NB4 (cell line): ENCODE measurements around the gene ARPC1A.

Source experiments
- MYC ChIP-seq: IDR thresholded peaks from 2 replicates; pipeline ENCODE4 v1.6.1; 2011; ENCODE audit warnings: low read depth, low read length
- POLR2A ChIP-seq: IDR thresholded peaks from 2 replicates; pipeline ENCODE4 v1.6.1; 2011; ENCODE audit warnings: mild to moderate bottlenecking; ENCODE audit not compliant: insufficient read length; ENCODE audit errors: extremely low read depth
- TF ChIP-seq, protein P1 (sequence below): IDR thresholded peaks from one replicate; pipeline ENCODE4 v1.5.1; 2012; ENCODE audit warnings: low read depth, low read length
- TF ChIP-seq, protein P2 (sequence below): IDR thresholded peaks from 2 replicates; pipeline ENCODE4 v1.6.1; 2011; ENCODE audit warnings: low read depth, low read length

DNA sequence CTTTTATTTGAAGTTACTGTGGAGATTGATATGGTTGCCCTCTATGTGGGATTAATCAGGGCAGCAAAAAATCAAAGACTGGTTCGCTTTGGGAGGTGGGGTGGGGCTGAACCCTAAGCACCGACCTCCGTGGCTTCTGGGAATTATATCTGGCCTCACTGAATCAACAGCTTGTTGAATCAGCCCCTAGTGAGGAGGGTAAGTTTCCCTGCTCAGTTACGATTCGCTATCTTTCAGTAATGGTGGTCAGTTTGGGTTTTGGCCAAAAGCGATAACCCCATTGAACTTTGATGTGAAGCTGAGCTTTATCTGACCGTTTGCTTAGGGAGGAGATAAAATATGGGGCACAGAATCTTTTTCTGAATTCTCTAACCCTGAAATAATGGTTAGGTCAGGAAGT is 16.6 kb upstream of the ARPC1A start:
- TF ChIP-seq, protein P1, sequence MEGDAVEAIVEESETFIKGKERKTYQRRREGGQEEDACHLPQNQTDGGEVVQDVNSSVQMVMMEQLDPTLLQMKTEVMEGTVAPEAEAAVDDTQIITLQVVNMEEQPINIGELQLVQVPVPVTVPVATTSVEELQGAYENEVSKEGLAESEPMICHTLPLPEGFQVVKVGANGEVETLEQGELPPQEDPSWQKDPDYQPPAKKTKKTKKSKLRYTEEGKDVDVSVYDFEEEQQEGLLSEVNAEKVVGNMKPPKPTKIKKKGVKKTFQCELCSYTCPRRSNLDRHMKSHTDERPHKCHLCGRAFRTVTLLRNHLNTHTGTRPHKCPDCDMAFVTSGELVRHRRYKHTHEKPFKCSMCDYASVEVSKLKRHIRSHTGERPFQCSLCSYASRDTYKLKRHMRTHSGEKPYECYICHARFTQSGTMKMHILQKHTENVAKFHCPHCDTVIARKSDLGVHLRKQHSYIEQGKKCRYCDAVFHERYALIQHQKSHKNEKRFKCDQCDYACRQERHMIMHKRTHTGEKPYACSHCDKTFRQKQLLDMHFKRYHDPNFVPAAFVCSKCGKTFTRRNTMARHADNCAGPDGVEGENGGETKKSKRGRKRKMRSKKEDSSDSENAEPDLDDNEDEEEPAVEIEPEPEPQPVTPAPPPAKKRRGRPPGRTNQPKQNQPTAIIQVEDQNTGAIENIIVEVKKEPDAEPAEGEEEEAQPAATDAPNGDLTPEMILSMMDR: no peak
- no peak for TF ChIP-seq POLR2A
- no peak for TF ChIP-seq MYC
- TF ChIP-seq, protein P2, sequence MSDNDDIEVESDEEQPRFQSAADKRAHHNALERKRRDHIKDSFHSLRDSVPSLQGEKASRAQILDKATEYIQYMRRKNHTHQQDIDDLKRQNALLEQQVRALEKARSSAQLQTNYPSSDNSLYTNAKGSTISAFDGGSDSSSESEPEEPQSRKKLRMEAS: no peak
